Neuron (in vitro differentiated cells): ENCODE data around the gene AGAP1.
"Not testable (repeated sequence)": the region's sequence is repeated elsewhere in the genome, so short reads cannot be mapped to it uniquely, and the experiment has no call there.

Experiments
- H2AFZ ChIP-seq: one replicate; pipeline ENCODE4 v1.6.1; 2013; ENCODE audit warnings: low read depth, mild to moderate bottlenecking, inconsistent platforms, low read length, moderate library complexity
- H3K27me3 ChIP-seq: one replicate; pipeline ENCODE4 v1.6.1; 2013; ENCODE audit warnings: low read length; ENCODE audit not compliant: insufficient read depth
- H3K36me3 ChIP-seq: one replicate; pipeline ENCODE4 v1.6.1; 2013; ENCODE audit warnings: low read length; ENCODE audit not compliant: insufficient read depth
- H3K4me1 ChIP-seq: one replicate; pipeline ENCODE4 v1.6.1; 2013; ENCODE audit warnings: low read length; ENCODE audit not compliant: insufficient read depth
- H3K4me3 ChIP-seq: 2 replicates; pipeline ENCODE4 v1.5.1; 2013; ENCODE audit warnings: mild to moderate bottlenecking, low read length, moderate library complexity
- H3K9me3 ChIP-seq: one replicate; pipeline ENCODE4 v1.6.1; 2013; ENCODE audit warnings: low read length

AGAP1 gene

DNA sequence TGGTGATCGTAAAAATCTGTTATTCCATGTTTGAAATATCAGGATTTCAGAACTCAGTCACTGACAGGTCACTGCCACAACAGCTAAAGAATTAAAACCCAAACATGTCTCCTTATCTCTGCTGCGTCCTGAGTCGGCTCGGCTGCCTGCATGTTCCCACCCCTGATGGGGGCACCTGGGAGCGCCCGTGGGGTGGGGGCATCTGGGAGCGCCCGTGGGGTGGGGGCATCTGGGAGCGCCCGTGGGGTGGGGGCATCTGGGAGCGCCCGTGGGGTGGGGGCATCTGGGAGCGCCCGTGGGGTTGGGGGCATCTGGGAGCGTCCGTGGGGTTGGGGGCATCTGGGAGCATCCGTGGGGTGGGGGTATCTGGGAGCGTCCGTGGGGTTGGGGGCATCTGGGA is 270.6 kb downstream of the AGAP1 start:
- peaks cover 26% of the 10 kb centered on the region for H3K36me3 ChIP-seq
- not testable (repeated sequence) for H3K4me3 ChIP-seq, H3K9me3 ChIP-seq, H2AFZ ChIP-seq, H3K4me1 ChIP-seq, H3K27me3 ChIP-seq

DNA sequence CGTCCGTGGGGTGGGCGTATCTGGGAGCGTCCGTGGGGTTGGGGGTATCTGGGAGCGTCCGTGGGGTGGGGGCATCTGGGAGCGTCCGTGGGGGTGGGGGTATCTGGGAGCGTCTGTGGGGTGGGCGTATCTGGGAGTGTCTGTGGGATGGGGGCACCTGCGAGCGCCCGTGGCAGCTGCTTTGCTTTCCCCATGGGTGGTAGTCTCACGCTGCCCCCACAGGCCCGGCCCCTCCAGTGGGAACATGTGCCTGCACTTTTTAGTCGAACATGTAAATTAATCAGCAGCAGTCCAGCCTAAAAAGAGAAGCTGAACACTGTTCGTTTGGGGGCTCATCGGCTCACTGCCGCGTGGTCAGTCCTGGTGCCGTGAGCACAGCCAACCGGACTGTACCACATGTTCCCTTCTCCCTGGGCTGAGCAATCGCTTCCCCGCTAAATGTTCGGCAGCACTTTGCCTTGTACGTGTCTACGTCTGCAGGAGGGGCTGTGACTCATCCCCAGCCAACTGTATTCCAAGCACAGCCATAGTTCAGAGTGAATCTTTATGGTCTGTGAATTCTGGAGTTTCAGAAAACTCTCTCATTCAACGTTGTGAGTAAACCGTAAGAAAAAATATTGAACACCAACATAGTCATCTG is 271.5 kb downstream of the AGAP1 start:
- H3K27me3 ChIP-seq = no peaks in the 10 kb centered on the region
- no peak overlapping the region for H3K4me3 ChIP-seq
- no peaks in the 10 kb centered on the region for H3K9me3 ChIP-seq
- H3K4me1 ChIP-seq = peaks cover 9% of the 10 kb centered on the region
- no peak overlapping the region for H2AFZ ChIP-seq
- peaks cover 24% of the 10 kb centered on the region for H3K36me3 ChIP-seq

DNA sequence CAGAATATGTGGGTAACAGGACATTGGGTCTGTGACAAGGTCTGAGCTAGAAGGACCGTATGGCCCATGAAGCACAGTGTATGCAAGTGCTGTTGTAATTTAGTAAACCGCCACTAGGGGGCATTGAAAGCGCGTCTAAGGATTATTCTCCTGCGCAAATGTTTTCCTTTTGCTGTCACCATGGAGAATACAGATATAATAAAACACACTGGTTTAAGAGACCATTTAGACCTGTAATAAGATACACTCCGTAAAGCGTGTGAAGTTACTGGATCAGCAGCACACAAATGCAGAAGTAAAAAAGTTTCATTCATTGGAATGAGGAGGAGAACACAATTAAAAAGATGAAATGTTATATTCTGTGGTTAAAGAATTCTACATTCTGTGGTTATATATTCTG is 272.4 kb downstream of the AGAP1 start:
- peaks cover under 1% of the 10 kb centered on the region for H3K9me3 ChIP-seq
- H2AFZ ChIP-seq = no peak overlapping the region
- no peak overlapping the region for H3K4me3 ChIP-seq
- peaks cover 9% of the 10 kb centered on the region for H3K4me1 ChIP-seq
- peaks cover 24% of the 10 kb centered on the region for H3K36me3 ChIP-seq
- no peaks in the 10 kb centered on the region for H3K27me3 ChIP-seq

DNA sequence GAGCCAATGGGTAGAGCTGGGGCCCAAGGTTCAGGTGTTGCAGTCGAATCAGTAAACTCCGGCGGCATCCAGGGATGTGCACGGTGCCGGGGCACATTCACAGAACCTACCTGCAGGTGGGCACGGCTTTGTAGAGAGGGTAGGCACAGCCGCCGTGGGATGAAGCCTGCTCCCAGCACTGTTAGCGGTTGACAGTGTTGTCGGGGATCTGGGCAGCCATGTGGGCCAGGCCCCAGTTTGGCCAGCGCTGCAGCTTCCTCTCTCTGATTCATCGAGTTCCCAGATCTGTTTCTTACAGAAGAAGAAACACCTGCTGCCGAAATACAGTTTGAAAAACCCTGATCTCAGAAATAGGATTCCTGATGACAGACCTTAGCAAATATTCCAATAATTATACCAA is 274.8 kb downstream of the AGAP1 start:
- peaks cover 2% of the 10 kb centered on the region for H3K9me3 ChIP-seq
- H3K4me3 ChIP-seq = no peak overlapping the region
- H2AFZ ChIP-seq = no peak overlapping the region

DNA sequence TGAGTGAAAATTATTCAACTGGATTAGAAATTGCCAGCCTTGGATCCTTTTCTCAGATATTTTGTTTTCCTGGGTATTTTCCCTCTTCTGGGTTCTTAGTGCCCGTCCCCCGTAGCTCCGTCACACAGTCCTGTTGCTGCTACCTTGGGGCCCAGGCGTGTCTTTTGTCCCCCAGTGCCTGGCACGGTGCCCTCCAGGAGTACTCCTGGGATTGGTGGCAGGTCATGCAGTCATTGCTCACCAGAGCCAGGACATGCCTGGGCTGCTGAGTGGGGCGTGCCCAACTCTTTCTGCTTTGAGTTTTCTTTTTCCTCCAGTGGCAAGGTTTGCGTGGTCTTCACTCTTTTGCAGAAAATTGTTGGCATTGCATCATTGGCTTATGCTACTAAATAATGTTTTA is 275.2 kb downstream of the AGAP1 start:
- Histone ChIP-seq H3K9me3 (peaks cover 2% of the 10 kb centered on the region), H3K36me3 (peaks cover 10% of the 10 kb centered on the region), H3K27me3 (no peaks in the 10 kb centered on the region), H2AFZ (no peak overlapping the region), H3K4me3 (no peak overlapping the region), H3K4me1 (peaks cover 28% of the 10 kb centered on the region)

More for the DNA sequence above, 274.8 kb downstream of the AGAP1 start:
- H3K36me3 ChIP-seq = peaks cover 14% of the 10 kb centered on the region
- no peaks in the 10 kb centered on the region for H3K27me3 ChIP-seq
- peaks cover 24% of the 10 kb centered on the region for H3K4me1 ChIP-seq

DNA sequence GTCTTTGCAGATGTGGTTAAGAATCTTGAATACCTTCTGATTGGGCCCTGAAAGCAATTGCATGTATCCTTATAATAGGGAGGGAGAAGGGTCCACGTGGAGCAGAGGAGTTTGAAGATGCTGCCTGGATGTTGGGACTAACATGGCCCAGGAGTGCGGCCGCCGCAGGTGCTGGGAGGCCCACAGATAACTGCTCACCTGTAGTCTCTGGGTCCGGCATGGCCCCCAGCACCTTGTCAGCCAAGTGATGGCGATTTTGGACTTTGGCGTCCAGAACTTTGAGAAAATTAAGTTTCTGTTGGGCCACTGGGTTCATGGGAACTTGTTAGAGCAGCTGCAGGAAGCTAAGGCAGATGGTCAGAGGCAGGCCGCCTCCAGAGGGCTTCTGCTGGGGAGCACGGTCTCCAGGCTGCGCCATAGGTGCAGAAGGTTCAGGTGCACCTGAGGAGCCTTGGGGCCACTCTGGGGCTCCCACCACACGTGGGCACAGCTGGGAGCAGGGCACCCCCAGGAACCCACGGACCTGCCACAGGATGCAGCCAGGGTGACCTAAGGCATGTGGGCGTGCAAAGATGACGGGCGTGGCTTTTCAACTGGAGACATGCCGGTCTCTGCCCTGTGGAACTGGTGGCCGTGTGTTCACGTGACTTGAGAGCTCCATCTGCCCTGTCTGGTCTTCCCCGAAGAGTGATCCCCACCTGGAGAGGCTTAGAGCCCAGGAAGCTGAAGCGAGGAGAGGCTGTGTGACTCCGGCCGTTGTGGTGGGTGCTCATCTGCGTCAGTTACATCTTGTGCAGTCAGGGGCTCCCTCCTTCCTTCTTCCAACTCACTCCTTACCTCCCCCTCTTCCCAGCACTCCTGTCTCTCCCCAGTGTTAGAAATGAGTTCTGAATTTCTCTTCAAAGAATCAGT is 277.3 kb downstream of the AGAP1 start:
- Histone ChIP-seq H3K4me3 (no peak overlapping the region), H3K4me1 (peaks cover 44% of the 10 kb centered on the region), H3K36me3 (peaks cover 9% of the 10 kb centered on the region), H2AFZ (no peak overlapping the region), H3K9me3 (peaks cover 2% of the 10 kb centered on the region), H3K27me3 (no peaks in the 10 kb centered on the region)

DNA sequence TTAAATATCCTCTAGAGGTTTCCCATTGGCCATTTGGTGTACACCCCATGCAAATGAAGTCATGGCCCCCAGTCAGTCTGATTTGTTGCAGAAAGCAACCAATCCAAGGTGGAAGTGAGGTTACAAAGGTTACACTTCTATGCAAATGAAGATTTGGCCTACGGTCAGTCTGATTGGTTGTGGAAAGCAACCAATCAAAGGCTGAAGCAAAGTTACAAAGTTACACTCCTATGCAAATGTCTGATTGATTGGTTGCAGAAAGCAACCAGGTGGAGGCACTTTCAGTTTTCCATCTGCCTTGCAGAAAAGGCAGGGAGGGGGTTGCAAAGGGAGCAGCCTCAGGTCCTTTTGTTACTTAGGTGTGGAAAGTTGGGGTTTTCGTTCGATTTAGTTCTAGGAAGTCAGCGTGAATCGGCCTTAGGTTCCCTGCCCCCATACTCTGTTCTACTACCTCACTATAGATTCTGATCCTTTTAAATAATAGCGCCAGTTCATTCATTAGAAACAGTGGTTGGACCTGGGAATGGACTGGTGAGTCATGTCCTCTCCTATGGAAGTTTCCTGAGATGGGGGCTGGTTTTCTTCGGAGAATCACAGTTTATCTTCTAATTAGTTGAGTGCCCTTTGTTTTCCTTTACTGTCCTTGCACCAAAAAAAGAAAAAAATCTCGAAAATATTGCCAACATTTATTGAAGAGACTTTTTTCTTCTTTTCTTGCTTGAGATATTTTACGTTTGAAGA is 279.5 kb downstream of the AGAP1 start:
- Histone ChIP-seq H3K4me1 (peaks cover 47% of the 10 kb centered on the region), H3K9me3 (peaks cover 2% of the 10 kb centered on the region), H3K4me3 (no peak overlapping the region), H3K36me3 (peaks cover 8% of the 10 kb centered on the region), H3K27me3 (no peaks in the 10 kb centered on the region), H2AFZ (no peak overlapping the region)

DNA sequence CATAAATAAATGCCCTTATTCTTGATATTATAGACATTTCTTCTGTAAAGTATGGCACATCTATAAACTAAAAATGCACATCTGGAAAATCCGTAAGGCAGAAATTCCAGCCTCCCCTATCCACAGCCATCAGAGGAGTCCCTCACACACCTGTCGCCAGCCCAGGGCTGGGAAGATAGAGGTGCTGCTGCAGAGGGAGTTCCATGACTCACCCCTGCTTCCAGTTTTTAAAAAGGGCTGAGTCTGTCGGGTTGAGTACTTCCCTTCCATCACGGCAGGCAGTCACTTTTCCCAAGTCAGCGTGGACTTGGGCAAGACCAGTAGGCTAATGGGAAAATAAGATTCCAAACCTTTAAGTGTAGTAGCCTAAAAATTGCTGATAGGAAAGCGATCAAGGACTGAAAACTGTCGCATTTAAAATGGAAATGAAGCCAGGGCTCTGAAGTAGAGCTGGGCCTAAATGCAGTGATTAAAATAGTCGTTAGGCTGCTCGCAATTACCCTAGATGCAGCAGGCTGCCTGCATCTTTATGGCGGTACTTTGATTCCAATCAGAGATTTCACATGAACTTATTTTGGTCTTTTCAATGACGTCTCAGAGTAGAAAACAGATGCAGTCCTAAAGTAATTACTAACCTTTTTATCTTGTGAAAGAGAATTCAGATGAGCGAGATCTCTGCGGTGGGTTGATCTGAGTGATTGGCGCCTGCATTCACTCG is 280.5 kb downstream of the AGAP1 start:
- Histone ChIP-seq H3K36me3 (peaks cover 4% of the 10 kb centered on the region), H3K9me3 (peaks cover 2% of the 10 kb centered on the region), H2AFZ (no peak overlapping the region), H3K4me3 (no peak overlapping the region), H3K4me1 (peaks cover 47% of the 10 kb centered on the region), H3K27me3 (no peaks in the 10 kb centered on the region)

DNA sequence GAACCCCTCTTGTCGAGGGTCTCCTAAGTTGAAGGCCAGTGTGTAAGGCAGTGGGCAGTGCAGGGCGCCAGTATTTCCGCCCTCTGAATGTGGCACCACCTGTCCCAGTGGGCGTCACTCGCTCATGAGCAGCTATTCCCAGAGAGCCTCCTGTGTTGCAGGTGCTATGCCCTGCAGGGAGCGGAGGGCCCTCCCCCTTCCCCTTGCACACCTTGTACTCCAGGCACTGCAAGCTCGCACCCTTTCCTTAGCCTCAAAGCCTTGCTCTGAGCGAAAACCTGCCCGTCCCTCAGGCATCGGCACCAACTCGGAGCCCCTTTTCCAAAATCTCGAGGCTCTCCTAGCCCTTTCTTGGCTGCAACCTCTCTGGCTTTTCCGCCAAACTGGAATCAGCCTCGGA is 282.7 kb downstream of the AGAP1 start:
- Histone ChIP-seq H3K4me1 (peaks cover 48% of the 10 kb centered on the region), H3K4me3 (no peak overlapping the region), H2AFZ (no peak overlapping the region), H3K9me3 (no peaks in the 10 kb centered on the region), H3K27me3 (no peaks in the 10 kb centered on the region), H3K36me3 (peaks cover under 1% of the 10 kb centered on the region)

DNA sequence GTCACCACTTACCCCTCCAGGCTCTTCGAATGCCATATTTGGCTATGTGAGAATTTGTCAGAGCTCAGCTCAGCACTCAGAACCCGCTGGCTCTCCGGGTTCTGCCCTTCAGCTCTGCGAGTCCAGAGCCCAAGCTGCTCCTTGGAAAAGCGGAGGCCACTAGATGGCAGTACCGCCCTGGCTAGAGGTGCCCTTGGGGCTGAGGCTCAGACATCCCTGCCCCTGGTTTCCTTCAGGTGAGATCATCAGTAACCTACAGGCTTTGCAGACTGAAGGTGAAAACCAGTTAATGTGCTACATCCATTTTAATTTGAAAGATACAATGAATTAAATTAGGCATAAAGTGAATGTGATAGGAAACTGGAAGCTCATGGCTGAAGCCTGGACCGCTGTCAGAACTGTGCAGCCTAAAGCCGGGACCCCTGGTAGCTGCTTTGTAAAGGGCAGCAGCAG is 285.6 kb downstream of the AGAP1 start:
- Histone ChIP-seq H3K27me3 (no peaks in the 10 kb centered on the region), H3K4me3 (no peak overlapping the region), H3K36me3 (no peaks in the 10 kb centered on the region), H2AFZ (no peak overlapping the region), H3K4me1 (peaks cover 28% of the 10 kb centered on the region), H3K9me3 (no peaks in the 10 kb centered on the region)

DNA sequence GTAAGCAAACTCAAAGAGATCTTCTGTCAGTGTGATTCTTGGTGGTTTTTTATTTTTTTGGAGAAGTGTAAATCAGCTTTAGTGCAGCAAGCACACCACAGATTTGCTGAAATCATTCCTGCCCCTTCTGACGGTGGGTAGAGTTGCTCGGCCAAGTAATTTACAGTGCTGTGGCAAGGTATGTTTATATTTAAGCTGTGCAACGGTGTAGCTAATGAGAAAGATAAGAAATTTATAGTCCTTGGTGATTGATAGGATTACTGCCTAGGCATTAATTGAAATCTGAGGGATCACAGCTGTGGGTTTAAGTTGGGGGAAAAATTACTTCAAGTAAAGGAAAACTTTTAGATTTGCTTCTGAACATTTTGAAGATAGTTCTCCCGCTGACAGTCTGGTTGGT is 286.6 kb downstream of the AGAP1 start:
- Histone ChIP-seq H3K4me3 (no peak overlapping the region), H3K27me3 (no peaks in the 10 kb centered on the region), H2AFZ (no peak overlapping the region), H3K4me1 (peaks cover 28% of the 10 kb centered on the region), H3K9me3 (no peaks in the 10 kb centered on the region), H3K36me3 (no peaks in the 10 kb centered on the region)

DNA sequence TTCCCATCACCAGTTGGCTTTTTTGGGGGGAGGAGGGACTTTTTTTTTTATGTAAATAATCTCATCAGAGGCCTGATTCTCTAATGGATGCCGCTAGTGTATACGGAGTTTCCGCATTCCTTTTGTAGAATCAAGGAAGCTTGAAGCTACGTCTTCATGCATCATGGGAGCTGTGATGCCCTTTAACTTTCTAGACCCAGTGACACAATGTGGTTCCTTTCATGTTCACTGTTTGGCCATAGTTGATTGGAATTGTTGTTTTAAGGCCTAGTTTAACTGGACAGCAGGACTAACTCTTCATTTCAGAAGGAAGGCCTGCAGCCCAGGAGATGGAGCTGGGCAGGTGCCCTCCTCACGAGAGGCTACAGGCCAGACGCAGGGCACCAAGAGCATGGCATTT is 287.9 kb downstream of the AGAP1 start:
- Histone ChIP-seq H3K4me3 (no peak overlapping the region), H3K36me3 (peaks cover 3% of the 10 kb centered on the region), H3K9me3 (no peaks in the 10 kb centered on the region), H3K27me3 (no peaks in the 10 kb centered on the region), H3K4me1 (peaks cover 15% of the 10 kb centered on the region), H2AFZ (no peak overlapping the region)
